KMS-11 (cell line): ENCODE data around the gene GDF7.

Source experiments
- H2AFZ ChIP-seq: fragments of 200-600 bp; sonication (generic); 2 replicates; pipeline ENCODE4 v1.6.1; 2016; ENCODE audit warnings: antibody characterized with exemption, mixed run types, low read depth
- H3K27ac ChIP-seq: fragments of 200-600 bp; sonication (generic); 2 replicates; pipeline ENCODE4 v1.6.1; 2016; ENCODE audit warnings: mild to moderate bottlenecking, mixed run types
- H3K27me3 ChIP-seq: fragments of 200-600 bp; sonication (generic); 2 replicates; pipeline ENCODE4 v1.6.1; 2017; ENCODE audit warnings: mild to moderate bottlenecking, low read depth, mixed run types, moderate library complexity; ENCODE audit not compliant: insufficient read depth
- H3K36me3 ChIP-seq: fragments of 200-600 bp; sonication (generic); 2 replicates; pipeline ENCODE4 v1.6.1; 2017; ENCODE audit warnings: mild to moderate bottlenecking, mixed run types; ENCODE audit not compliant: insufficient read depth
- H3K4me1 ChIP-seq: fragments of 200-600 bp; sonication (generic); 2 replicates; pipeline ENCODE4 v1.6.1; 2016; ENCODE audit warnings: mild to moderate bottlenecking, low read depth, mixed run types; ENCODE audit not compliant: poor library complexity, severe bottlenecking
- H3K4me2 ChIP-seq: fragments of 200-600 bp; sonication (generic); 2 replicates; pipeline ENCODE4 v1.7.0; 2016; ENCODE audit warnings: mild to moderate bottlenecking, mixed run types
- H3K4me3 ChIP-seq: fragments of 200-600 bp; sonication (generic); IDR thresholded peaks from 2 replicates; pipeline ENCODE4 v1.6.1; 2017; ENCODE audit warnings: low read depth, low read length, mixed read lengths; ENCODE audit not compliant: insufficient read depth
- H3K79me2 ChIP-seq: fragments of 200-600 bp; sonication (generic); 2 replicates; pipeline ENCODE4 v1.6.1; 2016; ENCODE audit warnings: low read depth, mixed run types; ENCODE audit not compliant: insufficient read depth
- H3K9ac ChIP-seq: fragments of 200-600 bp; sonication (generic); 2 replicates; pipeline ENCODE4 v1.6.1; 2016; ENCODE audit warnings: mild to moderate bottlenecking, mixed run types
- H4K20me1 ChIP-seq: fragments of 200-600 bp; sonication (generic); 2 replicates; pipeline ENCODE4 v1.6.1; 2016; ENCODE audit warnings: mild to moderate bottlenecking, mixed run types; ENCODE audit not compliant: insufficient read depth
- TF ChIP-seq, protein P1 (sequence below): fragments of 200-600 bp; sonication (generic); conservative IDR thresholded peaks from 2 replicates; pipeline ENCODE4 v1.6.1; 2017; ENCODE audit warnings: low read depth, mild to moderate bottlenecking, antibody characterized with exemption, low read length, moderate library complexity, mixed read lengths

Gene GDF7

DNA sequence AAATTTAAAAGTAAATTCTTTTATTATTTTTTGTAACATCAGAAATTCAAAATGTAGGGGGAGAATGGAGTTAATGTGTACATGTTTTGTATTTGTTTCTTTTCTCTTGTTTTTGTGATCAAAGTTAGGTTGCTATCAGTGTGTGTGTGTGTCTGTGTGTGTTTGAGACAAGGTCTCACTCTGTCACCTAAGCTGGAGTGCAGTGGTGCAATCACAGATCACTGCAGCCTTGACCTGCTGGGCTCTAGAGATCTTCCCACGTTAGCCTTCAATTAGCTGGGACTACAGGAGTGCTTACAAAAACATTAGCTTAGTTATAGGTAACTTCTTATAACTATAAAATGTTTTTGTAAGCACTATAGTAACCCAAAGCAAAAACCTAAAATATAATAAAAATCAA is 50.7 kb downstream of the GDF7 start:
- H3K4me2 ChIP-seq, result no peak overlapping the region
- H3K36me3 ChIP-seq, result no peaks in the 10 kb centered on the region
- no peak overlapping the region for H3K4me3 ChIP-seq
- H3K9ac ChIP-seq, result no peak overlapping the region
- no peak overlapping the region for H3K27ac ChIP-seq
- H3K27me3 ChIP-seq, result no peaks in the 10 kb centered on the region
- TF ChIP-seq, protein P1, sequence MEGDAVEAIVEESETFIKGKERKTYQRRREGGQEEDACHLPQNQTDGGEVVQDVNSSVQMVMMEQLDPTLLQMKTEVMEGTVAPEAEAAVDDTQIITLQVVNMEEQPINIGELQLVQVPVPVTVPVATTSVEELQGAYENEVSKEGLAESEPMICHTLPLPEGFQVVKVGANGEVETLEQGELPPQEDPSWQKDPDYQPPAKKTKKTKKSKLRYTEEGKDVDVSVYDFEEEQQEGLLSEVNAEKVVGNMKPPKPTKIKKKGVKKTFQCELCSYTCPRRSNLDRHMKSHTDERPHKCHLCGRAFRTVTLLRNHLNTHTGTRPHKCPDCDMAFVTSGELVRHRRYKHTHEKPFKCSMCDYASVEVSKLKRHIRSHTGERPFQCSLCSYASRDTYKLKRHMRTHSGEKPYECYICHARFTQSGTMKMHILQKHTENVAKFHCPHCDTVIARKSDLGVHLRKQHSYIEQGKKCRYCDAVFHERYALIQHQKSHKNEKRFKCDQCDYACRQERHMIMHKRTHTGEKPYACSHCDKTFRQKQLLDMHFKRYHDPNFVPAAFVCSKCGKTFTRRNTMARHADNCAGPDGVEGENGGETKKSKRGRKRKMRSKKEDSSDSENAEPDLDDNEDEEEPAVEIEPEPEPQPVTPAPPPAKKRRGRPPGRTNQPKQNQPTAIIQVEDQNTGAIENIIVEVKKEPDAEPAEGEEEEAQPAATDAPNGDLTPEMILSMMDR, result no peak
- no peaks in the 10 kb centered on the region for H4K20me1 ChIP-seq
- no peaks in the 10 kb centered on the region for H3K79me2 ChIP-seq
- no peak overlapping the region for H2AFZ ChIP-seq
- H3K4me1 ChIP-seq, result no peaks in the 10 kb centered on the region

DNA sequence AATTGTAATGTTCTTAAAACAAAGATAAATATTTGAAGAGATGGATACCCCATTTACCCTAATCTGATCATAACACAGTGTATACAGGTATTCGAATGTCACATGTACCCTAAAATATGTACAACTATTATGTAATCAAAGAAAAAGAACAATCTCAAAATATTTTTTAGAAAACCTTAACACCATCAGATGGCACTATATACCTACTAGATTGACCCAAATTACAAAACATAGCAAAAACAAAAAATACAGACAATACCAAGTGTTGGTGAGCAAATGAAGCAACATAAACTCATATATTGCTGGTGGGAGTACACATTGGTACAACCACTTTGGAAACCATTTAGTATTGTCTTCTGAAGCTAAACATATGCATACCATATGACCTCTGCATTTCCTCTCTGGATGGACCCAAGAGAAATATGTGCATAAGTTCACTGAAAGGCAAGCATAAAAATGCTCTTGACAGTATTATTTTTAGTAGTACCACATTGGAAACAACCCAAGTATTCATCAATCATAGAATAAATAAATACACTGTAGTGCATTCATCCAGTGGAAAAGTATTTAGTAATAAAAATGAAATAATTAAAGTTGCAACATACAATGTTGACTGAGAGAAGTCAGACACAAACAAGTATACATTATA is 55.8 kb downstream of the GDF7 start:
- Histone ChIP-seq H4K20me1 (no peaks in the 10 kb centered on the region), H3K79me2 (no peaks in the 10 kb centered on the region), H2AFZ (no peak overlapping the region), H3K4me3 (no peak overlapping the region), H3K27me3 (no peaks in the 10 kb centered on the region), H3K27ac (no peak overlapping the region), H3K36me3 (no peaks in the 10 kb centered on the region), H3K4me1 (no peaks in the 10 kb centered on the region), H3K4me2 (no peak overlapping the region), H3K9ac (no peak overlapping the region)
- TF ChIP-seq, protein P1, result no peak

DNA sequence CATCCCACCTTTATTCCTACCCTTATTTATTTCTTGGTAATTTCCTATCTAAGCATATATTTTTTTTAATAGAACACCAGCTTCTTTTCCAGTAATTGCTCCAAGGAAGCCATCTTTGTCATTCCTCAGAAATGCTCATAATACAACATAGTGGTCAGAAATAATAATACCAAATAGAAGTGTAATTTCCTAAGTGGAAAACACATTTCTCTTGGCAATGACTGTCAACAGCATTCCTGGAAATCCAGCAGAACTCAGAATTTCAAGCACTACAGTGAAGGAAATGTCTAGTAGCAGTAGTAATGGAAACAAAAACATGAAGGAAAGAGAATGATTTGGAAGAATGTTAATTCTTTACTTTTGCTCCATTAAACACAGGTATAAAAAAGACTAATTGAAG is 56.6 kb downstream of the GDF7 start:
- no peaks in the 10 kb centered on the region for H3K27me3 ChIP-seq
- H3K4me2 ChIP-seq, result no peak overlapping the region
- H2AFZ ChIP-seq, result no peak overlapping the region
- no peaks in the 10 kb centered on the region for H4K20me1 ChIP-seq
- no peaks in the 10 kb centered on the region for H3K36me3 ChIP-seq
- no peaks in the 10 kb centered on the region for H3K79me2 ChIP-seq
- no peaks in the 10 kb centered on the region for H3K4me1 ChIP-seq
- no peak overlapping the region for H3K27ac ChIP-seq
- H3K9ac ChIP-seq, result no peak overlapping the region
- TF ChIP-seq, protein P1, result no peak
- no peak overlapping the region for H3K4me3 ChIP-seq

DNA sequence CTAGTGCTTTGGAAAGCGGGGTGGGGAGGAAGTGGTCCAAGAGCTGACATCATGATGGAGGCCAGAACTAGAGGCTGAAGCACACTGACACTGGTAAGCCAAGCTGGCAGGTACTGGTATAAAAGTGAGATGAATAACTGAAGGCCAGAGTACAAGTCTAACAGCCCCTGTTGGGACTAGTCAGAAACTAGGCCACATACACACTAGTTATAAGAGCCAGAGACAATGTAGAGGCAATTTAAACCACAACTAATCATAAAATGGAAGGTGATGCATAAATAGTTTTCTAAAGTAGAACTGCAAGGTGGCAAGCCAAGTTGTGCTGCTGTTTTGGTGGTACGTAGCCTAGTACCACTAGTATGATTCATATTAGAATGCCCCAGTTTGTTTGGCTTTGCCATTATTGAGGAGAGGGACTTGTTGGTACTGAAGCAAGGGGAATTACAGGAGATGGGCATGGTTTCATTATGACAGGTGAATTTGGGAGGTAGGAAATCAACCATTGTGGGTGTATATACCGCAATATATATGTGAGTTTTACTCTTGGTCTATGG is 57.6 kb downstream of the GDF7 start:
- Histone ChIP-seq H3K36me3 (no peaks in the 10 kb centered on the region), H3K9ac (no peak overlapping the region), H2AFZ (no peak overlapping the region), H3K79me2 (no peaks in the 10 kb centered on the region), H3K4me2 (no peak overlapping the region), H3K27me3 (no peaks in the 10 kb centered on the region), H4K20me1 (no peaks in the 10 kb centered on the region), H3K4me1 (no peaks in the 10 kb centered on the region), H3K4me3 (no peak overlapping the region), H3K27ac (no peak overlapping the region)
- TF ChIP-seq, protein P1, result no peak
